Measurements from ENCODE around the gene ADI1.

Gene ADI1

GRCh38 chr2:3479430-3480320, 39.7 kb downstream of the ADI1 start:
- no peak for DNase-seq

DNA sequence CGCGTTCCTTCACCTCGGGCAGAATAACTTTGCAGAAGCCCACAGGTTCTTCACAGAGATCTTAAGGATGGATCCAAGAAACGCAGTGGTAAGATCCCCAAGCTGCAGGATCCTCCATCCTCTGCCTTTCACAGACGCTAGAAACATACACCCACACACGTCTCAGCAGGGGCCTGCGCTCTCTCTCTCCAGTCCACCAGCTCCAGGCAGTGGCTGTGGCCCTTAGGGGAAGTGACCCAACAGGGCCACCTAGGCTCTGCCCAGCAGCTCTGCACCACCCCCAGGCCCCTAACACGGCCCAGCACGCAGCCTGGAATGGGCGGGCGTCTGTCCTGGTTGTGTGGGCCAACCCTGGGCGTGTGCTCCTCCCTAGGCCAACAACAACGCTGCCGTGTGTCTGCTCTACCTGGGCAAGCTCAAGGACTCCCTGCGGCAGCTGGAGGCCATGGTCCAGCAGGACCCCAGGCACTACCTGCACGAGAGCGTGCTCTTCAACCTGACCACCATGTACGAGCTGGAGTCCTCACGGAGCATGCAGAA, 40.4 kb downstream of the ADI1 start:
- no peak for DNase-seq

DNA sequence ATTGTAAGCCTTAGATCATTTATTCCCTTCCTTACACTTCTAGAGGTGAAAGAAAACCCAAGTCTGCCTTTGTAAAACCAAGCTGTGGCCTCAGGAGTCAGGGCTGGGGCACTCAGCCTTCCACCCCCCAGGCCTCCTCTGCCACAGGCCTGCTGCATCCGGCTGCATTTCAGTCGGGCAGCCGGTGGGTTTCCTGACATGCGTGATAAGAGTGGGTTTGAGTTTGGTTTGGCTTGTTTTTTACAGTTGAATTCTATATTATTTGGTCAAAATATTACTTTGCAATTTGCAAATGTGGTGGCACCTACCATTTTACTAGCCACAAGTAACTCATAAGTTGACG, 42.4 kb downstream of the ADI1 start:
- no peak for DNase-seq

- DNase-seq = no peak
Observed at GRCh38 chr2:3476321-3476984, 42.9 kb downstream of the ADI1 start.

GRCh38 chr2:3475771-3476170, 43.6 kb downstream of the ADI1 start:
- no peak for DNase-seq

GRCh38 chr2:3472966-3473365, 46.4 kb downstream of the ADI1 start:
- DNase-seq = no peak

DNA sequence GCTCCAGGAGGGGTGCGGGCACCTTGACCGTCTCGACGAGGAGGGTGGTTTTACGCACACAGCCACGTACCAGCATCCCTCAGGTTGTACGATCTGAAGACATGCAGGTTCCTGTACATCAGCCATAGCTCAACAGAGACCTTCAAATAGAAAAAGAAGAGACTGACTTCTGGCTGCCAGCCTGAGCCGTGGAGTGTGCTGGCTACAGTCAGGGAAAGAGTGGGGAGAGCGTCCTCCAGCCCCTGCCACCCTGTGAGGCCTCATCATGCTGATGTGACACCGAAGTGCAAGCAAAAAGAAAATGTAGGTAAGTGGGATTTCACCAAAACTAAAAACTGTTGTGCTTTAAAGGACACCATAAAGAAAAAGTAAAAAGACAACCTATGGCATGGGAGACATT, 47.0 kb downstream of the ADI1 start:
- DNase-seq = no peak

DNA sequence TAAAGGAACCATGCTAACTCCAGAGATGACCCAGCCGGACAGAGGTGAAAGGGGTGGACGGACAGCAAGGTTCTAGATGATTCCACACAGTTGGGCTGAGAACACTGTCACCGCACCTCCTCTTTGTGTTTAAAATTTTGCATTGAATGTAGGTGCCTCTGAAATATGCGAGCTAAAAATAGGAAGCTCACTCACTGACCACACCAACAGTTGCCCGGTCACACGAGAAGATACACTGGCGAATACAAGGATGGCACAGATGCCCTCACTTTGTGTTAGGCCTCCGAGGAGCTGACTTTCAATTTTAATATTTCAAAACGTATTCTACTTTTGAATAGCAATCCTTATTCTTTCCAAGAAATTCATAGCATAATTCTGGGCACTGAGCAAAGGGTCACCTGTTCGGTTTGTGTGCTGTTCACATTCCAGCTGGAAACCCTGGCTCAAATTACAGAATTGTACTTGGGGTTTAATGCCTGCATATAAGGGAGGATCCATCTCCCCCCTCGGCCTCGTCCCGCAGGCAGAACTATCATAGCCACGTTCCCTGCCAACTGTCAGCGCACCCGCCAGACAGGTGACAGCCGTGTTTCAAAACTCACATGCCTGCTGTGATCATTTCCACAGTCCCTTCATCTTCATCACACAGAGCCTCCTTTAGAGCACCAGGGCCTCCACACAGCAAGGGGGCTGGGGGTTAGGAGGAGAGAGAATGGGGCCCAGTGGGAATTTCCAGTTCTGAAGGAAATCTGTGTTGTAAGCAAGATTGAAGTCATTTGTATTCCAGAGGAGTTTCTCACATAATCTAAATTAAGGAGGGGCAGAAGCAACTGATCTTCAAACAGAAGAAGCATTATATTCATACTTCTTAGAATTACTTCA, 48.2 kb downstream of the ADI1 start:
- no peak for DNase-seq

- DNase-seq = no peak
Observed at GRCh38 chr2:3470166-3470651, 49.1 kb downstream of the ADI1 start.

DNA sequence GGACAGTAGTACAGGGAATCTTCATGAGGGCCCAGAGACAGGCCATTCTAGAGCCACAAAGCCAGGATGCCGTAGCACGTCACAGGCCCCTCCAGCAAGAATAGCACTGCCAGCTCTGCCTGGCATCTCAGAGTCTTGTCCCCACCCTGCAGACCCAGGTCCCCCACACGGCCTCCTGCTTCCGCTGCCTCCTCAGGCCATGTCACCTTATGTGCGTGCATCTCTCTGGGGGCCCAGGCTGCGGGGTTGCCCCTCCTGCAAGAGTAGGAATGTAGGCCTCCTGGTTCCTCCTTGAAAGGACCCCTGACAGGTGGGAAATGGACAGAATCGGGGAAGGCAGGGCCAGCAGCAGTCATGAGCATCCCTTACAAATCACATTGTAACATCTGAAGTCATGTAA, 49.8 kb downstream of the ADI1 start:
- DNase-seq = no peak

DNA sequence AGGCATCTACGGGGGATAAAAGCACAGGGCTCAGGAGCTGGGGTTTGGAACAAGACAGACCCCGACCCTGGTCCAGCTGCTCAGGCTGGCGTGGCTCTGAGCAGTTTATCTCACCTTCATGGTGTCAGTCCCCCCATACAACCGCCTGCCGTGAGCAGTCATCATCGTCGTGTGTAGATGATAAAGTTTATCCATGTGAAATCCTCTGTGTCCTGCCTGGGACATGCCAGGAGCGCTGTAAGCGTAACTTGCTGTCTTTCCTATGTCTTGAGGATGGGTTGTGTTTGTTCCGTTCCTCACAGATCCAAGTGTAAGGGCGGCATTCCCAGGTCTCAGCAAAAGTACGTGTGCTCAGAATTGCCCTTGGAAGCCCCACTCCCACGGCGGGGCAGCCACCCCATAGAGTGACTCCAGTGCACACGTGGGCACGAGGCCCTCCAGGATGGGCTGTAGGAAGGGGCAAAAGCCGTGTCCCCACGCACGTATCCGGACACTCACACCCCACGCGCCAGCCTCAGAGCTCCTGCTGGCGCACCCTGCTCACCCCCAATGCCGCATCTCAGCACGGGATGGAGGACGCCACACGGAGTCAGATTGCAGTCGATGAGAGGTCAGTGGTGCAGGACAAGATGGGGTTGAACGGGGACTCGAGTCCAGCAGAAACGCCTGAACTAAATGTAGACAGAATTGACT, 50.9 kb downstream of the ADI1 start:
- no peak for DNase-seq

GRCh38 chr2:3467654-3468053, 51.7 kb downstream of the ADI1 start:
- DNase-seq = no peak

DNA sequence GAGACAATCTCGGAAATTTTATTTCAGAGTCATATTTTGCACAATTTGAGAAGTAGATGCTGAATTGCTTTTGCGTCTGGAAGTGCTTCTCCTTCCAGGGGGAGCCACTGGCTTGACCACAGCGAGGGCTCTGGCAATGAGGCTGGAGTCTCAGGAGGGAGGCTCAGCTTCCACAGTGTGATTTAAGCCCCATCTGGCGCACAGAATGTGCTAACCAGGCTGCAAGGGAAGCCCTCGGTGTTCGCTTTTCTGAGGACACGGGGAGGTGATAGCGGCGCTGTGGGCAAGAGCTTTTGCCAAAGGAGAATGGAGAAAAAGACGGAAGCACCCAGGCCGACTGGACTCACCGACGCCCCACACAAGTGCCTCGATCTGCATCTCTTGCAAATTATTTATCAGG, 52.4 kb downstream of the ADI1 start:
- no peak for DNase-seq

GRCh38 chr2:3466482-3466863, 52.9 kb downstream of the ADI1 start:
- DNase-seq = no peak

DNA sequence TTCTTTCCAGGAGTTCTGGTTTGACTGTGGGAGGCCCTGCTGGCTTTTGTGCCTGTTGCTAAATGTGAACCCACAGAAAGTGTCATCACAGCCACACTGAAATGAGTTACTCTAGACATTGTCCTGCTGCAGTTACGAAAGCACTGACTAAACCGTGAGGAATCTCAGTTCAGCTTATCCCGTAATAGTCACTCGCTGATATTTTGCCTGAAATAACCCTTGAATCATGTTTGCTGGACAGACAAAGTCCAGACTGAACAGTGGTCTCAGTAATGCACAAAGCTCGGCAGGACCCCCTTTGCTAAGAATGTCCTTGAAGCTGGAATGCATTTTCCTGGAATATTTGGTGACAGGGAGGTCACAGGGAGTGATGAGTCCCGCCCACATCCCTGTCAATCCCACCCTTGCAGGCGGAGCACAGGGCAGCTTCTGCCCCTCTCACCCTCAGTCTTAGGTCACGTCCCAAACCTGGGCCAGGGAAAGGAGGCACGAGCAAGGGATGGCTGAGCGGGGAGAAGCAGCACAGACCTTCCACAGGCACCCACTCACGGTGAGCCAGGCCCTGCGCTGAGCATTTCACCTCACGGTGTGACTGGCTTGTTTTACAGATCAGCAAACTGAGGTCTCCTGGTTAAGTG, 53.4 kb downstream of the ADI1 start:
- DNase-seq = no peak

DNA sequence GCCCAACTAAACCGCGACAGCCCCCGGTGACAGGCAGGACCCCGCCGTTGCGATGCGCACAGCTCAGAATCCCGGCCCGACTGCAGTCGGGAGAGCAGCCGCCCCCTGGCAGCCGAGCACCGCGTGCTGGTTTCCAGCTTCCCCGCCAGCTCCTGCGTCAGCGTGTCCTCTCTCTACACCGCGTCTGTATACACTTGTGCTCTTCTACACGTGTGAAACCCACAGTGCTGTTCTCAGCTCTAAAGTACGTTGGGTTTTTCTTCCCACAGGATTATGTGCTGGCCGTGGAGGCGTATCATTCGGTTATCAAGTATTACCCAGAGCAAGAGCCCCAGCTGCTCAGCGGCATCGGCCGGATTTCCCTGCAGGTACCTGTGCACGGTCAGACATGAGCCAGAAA, 54.0 kb downstream of the ADI1 start:
- no peak for DNase-seq

DNA sequence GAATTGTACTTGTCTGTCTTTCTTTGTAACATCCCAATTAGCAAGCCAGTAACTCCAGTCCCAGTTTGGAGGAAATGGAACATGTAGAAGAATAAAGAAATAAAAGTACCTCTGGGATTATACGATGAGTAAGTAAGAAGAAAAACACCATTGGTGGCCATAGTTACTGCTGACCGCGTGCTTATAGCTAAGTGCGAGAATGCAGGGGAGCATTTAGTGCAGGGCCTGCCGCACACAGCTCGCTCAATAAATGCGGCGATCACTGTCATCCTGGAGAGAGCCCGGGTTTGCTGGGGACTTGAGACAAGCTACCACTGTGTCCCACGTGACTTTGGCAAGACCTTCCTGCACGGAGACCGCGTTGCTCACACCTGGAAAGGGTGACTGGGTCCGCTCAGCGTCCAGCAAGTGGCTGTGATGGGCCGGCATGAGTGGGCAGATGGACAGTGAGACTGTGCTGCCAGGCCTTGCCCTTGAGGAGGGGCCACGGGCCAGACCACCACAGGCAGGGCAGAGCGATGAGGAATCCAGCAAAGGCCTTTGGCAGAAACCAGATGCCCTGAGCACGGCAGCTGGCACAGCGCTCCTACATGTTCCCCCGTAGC, 54.8 kb downstream of the ADI1 start:
- no peak for DNase-seq

GRCh38 chr2:3463944-3464343, 55.4 kb downstream of the ADI1 start:
- no peak for DNase-seq

- DNase-seq = no peak
Observed at GRCh38 chr2:3463186-3463835, 56.0 kb downstream of the ADI1 start.

GRCh38 chr2:3462493-3463104, 56.7 kb downstream of the ADI1 start:
- DNase-seq = no peak

All from activated gamma-delta T cell (primary cell).